ENCODE data around the gene CIDEB. TPM values are rescaled to one million over a fixed set of nuclear protein-coding genes. Genes with fewer than 3 reads are reported as not detected.

The CIDEB gene
- total and polyA plus RNA-seq, 2 of the 13 experiments (the other 11 are each of a cell fraction or from before 2014, with no cell fraction given), result 35.8 to 110 TPM

GRCh38 chr14:24299255-24300191, 8.3 kb downstream of the CIDEB start, which contains the start of the genes DHRS1 and NOP9 (continued):
- no peak for TF ChIP-seq THAP8 (CRISPR knock-in tag; IDR thresholded peaks at IDR 0.05; ENCODE audit: borderline replicate concordance)
- TF ChIP-seq TFE3 (CRISPR knock-in tag; IDR thresholded peaks at IDR 0.05), result peak; percentile 71
- TF ChIP-seq IKZF5 (CRISPR knock-in tag; IDR thresholded peaks at IDR 0.05), result peak; percentile 96
- TF ChIP-seq ZNF136 (CRISPR knock-in tag; IDR thresholded peaks at IDR 0.05; ENCODE audit: low read depth), result peak; percentile 98
- 0 out of 2 replicates have a peak, but pooled peaks have one; percentile 34 for TF ChIP-seq RFXANK (CRISPR knock-in tag; IDR thresholded peaks at IDR 0.05)
- peak; percentile 4; the same call in 1 of the 2 replicates for TF ChIP-seq ZNF367 (CRISPR knock-in tag; IDR thresholded peaks at IDR 0.05; ENCODE audit: borderline replicate concordance)
- 0 out of 2 replicates have a peak, but pooled peaks have one; percentile 2 for TF ChIP-seq ZNF644 (CRISPR knock-in tag; IDR thresholded peaks at IDR 0.05; ENCODE audit: low read depth)
- TF ChIP-seq ZNF12 (CRISPR knock-in tag; IDR thresholded peaks at IDR 0.05), result no peak; the same call in 1 of the 2 replicates
- peak; percentile 99 for TF ChIP-seq ZNF687 (CRISPR knock-in tag; IDR thresholded peaks at IDR 0.05)
- TF ChIP-seq ZNF234 (CRISPR knock-in tag; conservative IDR thresholded peaks at IDR 0.05), result no peak
- peak; percentile 87 for TF ChIP-seq ARNT2 (CRISPR knock-in tag; IDR thresholded peaks at IDR 0.05; ENCODE audit: low read depth)
- TF ChIP-seq ADNP (CRISPR knock-in tag; IDR thresholded peaks at IDR 0.05), result no peak
- no peak for TF ChIP-seq CCAR2 (optimal IDR thresholded peaks at IDR 0.05; ENCODE audit: low read depth, low read length)
- no peak for TF ChIP-seq MAX (IDR thresholded peaks at IDR 0.05)
- TF ChIP-seq FOXK2 (IDR thresholded peaks at IDR 0.05), result peak; percentile 86
- peak; percentile 95 for TF ChIP-seq DMAP1 (CRISPR knock-in tag; IDR thresholded peaks at IDR 0.05)
- peak; percentile 98 for TF ChIP-seq NFATC3 (CRISPR knock-in tag; IDR thresholded peaks at IDR 0.05)
- no peak for TF ChIP-seq SCMH1 (CRISPR knock-in tag; IDR thresholded peaks at IDR 0.05; ENCODE audit: borderline replicate concordance)
- peak; percentile 61 for TF ChIP-seq NFYC (CRISPR knock-in tag; IDR thresholded peaks at IDR 0.05)
- TF ChIP-seq PITX1 (CRISPR knock-in tag; IDR thresholded peaks at IDR 0.05), result peak; percentile 94

All from HepG2 (cell line).